ENCODE data around the gene ANKRD24. TPM values are rescaled to one million over a fixed set of nuclear protein-coding genes. Genes with fewer than 3 reads are reported as not detected.
"Not testable (repeated sequence)": the region's sequence is repeated elsewhere in the genome, so short reads cannot be mapped to it uniquely, and the experiment has no call there.

The ANKRD24 gene
- total and polyA plus RNA-seq, 7 donors, result 0.36 to 1.2 (median 0.72) TPM; not detected in 1

DNA sequence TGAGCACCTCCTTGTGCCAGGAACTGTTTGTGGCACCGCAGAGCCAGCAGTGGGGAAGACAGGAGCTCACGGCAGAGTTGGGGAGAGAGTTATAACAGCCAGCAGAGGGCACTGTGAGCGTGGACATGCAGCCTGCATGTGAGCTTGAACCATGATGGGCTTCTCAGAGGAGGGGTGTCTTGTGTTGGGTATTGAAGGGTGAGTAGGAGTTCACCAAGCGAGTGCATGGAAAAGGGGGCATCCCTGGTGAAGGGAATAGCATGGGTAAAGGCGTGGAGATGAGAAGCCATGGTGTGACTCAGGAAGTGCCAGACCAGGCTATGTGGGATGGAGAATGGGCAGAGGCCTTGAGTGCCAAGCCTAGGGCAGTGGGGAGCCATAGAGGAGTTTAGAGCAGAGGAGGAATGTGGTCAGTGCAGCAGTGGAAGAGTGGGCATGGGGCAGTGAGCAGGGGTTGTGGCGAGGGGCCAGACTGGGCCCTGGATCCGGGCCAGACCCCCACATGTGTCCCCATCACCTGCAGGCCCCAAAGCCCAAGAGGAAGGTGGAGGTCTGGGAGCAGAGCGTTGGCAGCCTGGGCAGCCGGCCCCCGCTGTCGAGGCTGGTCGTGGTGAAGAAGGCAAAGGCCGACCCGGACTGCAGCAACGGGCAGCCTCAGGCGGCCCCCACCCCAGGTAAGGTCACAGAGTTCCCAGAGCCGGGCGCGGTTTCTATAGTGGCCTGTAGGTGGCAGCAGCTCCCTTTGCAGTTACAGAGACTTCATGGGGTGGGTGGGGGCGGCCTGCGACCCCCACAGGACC, 84.8 kb downstream of the ANKRD24 start:
- Histone ChIP-seq H3K4me3 (no peak overlapping the region), H3K36me3 (peaks cover 13 to 90% (median 26%) of the 10 kb centered on the region in 4 donors), H3K9me3 (no peaks in the 10 kb centered on the region), H3K27me3 (no peaks in the 10 kb centered on the region), H3K4me1 (no peaks in the 10 kb centered on the region), H3K27ac (no peak overlapping the region)
- TF ChIP-seq POLR2A (IDR thresholded peaks at IDR 0.05) (no peak), POLR2AphosphoS5 (IDR thresholded peaks at IDR 0.05) (no peak)
- TF ChIP-seq, protein P1, sequence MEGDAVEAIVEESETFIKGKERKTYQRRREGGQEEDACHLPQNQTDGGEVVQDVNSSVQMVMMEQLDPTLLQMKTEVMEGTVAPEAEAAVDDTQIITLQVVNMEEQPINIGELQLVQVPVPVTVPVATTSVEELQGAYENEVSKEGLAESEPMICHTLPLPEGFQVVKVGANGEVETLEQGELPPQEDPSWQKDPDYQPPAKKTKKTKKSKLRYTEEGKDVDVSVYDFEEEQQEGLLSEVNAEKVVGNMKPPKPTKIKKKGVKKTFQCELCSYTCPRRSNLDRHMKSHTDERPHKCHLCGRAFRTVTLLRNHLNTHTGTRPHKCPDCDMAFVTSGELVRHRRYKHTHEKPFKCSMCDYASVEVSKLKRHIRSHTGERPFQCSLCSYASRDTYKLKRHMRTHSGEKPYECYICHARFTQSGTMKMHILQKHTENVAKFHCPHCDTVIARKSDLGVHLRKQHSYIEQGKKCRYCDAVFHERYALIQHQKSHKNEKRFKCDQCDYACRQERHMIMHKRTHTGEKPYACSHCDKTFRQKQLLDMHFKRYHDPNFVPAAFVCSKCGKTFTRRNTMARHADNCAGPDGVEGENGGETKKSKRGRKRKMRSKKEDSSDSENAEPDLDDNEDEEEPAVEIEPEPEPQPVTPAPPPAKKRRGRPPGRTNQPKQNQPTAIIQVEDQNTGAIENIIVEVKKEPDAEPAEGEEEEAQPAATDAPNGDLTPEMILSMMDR (IDR thresholded peaks at IDR 0.05), result peak in 3 of 4 experiments; percentile 66 to 85 (median 76)
- intact Hi-C loops (cut with DNase I), result loop anchor here (2.0 kb wide), 1 partner anchor 86 kb away; no protein-coding TSS in a partner anchor
- 31 to 52% methylated on average over 21 of the region's 21 CpGs for WGBS, 2 donors
- no peak for DNase-seq

DNA sequence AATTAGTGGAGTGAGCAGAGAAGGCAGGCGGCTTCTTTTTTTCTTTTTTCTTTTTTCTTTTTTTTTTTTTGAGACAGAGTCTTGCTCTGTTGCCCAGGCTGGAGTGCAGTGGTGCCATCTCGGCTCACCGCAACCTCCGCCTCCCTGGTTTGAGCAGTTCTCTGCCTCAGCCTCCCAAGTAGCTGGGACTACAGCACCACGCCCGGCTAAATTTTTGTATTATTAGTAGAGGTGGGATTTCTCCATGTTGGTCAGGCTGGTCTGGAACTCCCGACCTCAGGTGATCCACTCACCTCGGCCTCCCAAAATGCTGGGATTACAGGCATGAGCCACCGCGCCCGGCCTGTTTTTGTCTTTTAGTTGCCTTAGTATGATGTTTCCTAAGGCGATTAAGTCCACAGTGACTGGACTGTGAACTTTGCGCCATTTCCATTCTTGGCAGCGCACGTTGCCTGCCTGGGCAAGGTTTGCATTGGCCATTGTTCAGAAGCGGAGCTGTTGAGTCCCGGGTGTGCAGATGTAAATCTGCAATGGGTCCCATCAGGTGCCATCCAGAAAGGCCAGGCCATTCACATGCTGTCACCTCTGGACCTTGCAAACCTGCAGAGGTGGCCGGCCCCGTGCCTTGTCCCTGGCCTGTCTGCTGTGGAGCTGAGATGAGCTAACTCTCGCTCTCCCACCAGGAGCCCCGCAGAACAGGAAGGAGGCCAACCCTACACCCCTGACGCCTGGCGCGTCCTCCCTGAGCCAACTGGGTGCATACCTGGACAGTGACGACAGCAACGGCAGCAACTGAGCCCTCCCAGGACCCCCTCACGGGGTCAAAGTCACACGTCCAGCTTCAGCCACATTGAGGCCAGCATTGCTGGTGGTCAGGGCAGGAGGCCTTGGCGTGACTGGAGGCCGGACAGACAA, 85.7 kb downstream of the ANKRD24 start:
- TF ChIP-seq POLR2A (IDR thresholded peaks at IDR 0.05) (no peak), POLR2AphosphoS5 (IDR thresholded peaks at IDR 0.05) (no peak), EP300 (IDR thresholded peaks at IDR 0.05) (no peak)
- TF ChIP-seq, protein P1 (IDR thresholded peaks at IDR 0.05), result no peak
- no peaks in the 10 kb centered on the region for H3K27me3 ChIP-seq
- H3K27ac ChIP-seq, result no peak overlapping the region
- no peak overlapping the region for H3K4me3 ChIP-seq
- H3K36me3 ChIP-seq, result peaks cover 13 to 83% (median 21%) of the 10 kb centered on the region in 4 donors
- H3K4me1 ChIP-seq, result no peaks in the 10 kb centered on the region
- intact Hi-C loops (cut with DNase I), result loop anchor here (2.0 kb wide), 1 partner anchor 85 kb away; no protein-coding TSS in a partner anchor
- H3K9me3 ChIP-seq, result no peaks in the 10 kb centered on the region
- no peak for DNase-seq
- 37 to 91% methylated on average over 30 of the region's 30 CpGs for WGBS, 2 donors

DNA sequence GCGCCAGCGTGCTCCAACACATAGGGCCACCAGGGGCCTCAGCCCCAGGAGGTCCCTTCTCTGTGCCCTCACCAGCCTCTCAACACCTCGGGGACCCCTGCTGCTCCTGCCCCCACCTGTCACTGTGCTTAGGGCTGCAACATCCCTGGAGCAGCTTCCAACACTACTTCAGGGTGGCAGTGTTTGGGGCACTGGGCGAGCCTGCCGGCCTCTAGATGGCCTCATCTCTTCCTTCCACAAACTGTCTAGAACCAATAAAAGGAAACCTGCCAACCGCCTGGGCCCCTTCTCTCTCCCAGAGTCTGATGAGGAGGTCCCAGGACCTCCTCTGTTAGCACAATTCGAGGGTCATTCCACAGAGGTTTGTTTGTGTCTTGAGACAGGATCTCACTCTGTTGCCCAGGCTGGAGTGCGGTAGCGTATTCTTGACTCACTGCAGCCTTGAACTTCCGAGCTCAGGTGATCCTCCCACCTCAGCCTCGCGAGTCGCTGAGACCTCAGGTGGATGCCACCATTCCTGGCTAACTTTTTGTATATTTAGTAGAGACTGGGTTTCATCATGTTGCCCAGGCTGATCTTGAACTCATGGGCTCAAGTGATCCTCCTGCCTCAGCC, 86.4 kb downstream of the ANKRD24 start:
- peaks cover 13 to 76% (median 20%) of the 10 kb centered on the region in 4 donors for H3K36me3 ChIP-seq
- WGBS, 2 donors, result 75 to 91% methylated on average over 13 of the region's 13 CpGs
- no peak overlapping the region for H3K27ac ChIP-seq

DNA sequence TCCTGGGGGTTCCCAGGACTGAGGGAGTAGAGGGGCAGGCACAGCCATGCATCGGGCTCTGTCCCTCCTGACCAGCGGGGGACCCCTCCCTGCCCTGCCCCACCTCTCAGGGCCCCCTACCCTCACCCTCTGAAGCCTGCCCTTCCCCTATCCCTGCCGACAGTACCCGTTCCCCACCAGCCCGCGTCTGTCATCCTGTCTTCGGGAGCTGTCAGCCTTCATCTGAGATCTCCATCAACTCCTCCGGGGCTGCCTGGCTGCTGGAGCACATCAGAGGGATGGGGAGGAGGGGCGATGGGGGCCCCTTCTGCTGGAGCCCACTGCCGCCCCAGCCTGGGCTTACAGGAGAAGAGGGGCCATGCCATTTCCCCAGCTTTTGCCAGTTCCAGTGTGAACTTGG, 90.4 kb downstream of the ANKRD24 start:
- no peak for DNase-seq
- 87 to 89% methylated on average over 10 of the region's 10 CpGs for WGBS, 2 donors
- peaks cover 5 to 43% (median 13%) of the 10 kb centered on the region in 4 donors for H3K36me3 ChIP-seq
- peaks cover 0 to 6% (median 1%) of the 10 kb centered on the region in 3 donors for H3K27me3 ChIP-seq
- no peaks in the 10 kb centered on the region for H3K9me3 ChIP-seq
- no peaks in the 10 kb centered on the region for H3K4me1 ChIP-seq
- intact Hi-C loops (cut with DNase I), result no loop called here
- H3K4me3 ChIP-seq, result no peak overlapping the region
- H3K27ac ChIP-seq, result no peak overlapping the region
- TF ChIP-seq EP300 (IDR thresholded peaks at IDR 0.05), result no peak
- TF ChIP-seq POLR2AphosphoS5 (IDR thresholded peaks at IDR 0.05), result no peak
- no peak for TF ChIP-seq POLR2A (IDR thresholded peaks at IDR 0.05)
- TF ChIP-seq, protein P1 (IDR thresholded peaks at IDR 0.05), result no peak

More for the DNA sequence above, 86.4 kb downstream of the ANKRD24 start:
- DNase-seq, result no peak
- Histone ChIP-seq H3K27me3 (no peaks in the 10 kb centered on the region), H3K9me3 (no peaks in the 10 kb centered on the region), H3K4me3 (no peak overlapping the region), H3K4me1 (no peaks in the 10 kb centered on the region)
- TF ChIP-seq, protein P1 (IDR thresholded peaks at IDR 0.05), result no peak
- TF ChIP-seq POLR2AphosphoS5 (IDR thresholded peaks at IDR 0.05), result no peak
- TF ChIP-seq EP300 (IDR thresholded peaks at IDR 0.05), result no peak
- no peak for TF ChIP-seq POLR2A (IDR thresholded peaks at IDR 0.05)
- intact Hi-C loops (cut with DNase I), result no loop called here

DNA sequence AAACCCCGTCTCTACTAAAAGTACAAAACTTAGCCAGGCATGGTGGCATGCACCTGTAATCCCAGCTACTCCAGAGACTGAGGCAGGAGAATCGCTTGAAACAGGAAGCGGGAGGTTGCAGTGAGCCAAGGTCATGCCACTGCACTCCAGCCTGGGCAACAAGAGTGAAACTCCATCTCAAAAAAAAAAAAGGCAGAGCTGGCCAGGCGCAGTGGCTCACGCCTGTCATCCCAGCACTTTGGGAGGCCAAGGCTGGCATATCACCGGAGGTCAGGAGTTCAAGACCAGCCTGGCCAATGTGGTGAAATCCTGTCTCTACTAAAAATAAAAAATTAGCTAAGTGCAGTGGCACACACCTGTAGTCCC, 91.8 kb downstream of the ANKRD24 start:
- intact Hi-C loops (cut with DNase I); H3K9me3 ChIP-seq; H3K4me1 ChIP-seq; H3K27ac ChIP-seq; DNase-seq; H3K4me3 ChIP-seq: not testable (repeated sequence)
- peaks cover 0 to 29% (median under 1%) of the 10 kb centered on the region in 4 donors for H3K36me3 ChIP-seq
- peaks cover 9 to 20% (median 15%) of the 10 kb centered on the region in 3 donors for H3K27me3 ChIP-seq
- WGBS, 2 donors, result 89 to 92% methylated on average over 6 of the region's 6 CpGs
